OCI-LY7 (cell line): ENCODE results near the gene AGBL4. TPM values are rescaled to one million over a fixed set of nuclear protein-coding genes. Genes with fewer than 3 reads are reported as not detected.

Experiments
- BruUV-seq: library from RNA; stranded (reverse); fragments of 400-500 nt; replicated peaks from 2 replicates; lab custom pipeline; 2021; lab: Mats Ljungman, UMichigan
- CTCF ChIA-PET: fragments of 300-600 bp; sonication (Branson Sonifier 250); formaldehyde crosslinking; loops from one replicate; lab custom pipeline; 2022; ENCODE audit warnings: antibody characterized with exemption; ENCODE audit not compliant: unreplicated experiment; lab: Charles Lee
- POLR2A ChIA-PET: fragments of 300-600 bp; sonication (Branson Sonifier 250); formaldehyde crosslinking; loops from one replicate; lab custom pipeline; 2022; ENCODE audit warnings: antibody characterized with exemption; lab: Charles Lee
- DNase-seq: peaks from one replicate; pipeline ENCODE4 v3.0.0-alpha.2; 2015; ENCODE audit warnings: low spot score
- H2AFZ ChIP-seq: fragments of 200-600 bp; sonication (generic), shearing (Covaris generic); 2 replicates; pipeline ENCODE4 v1.6.1; 2014; ENCODE audit warnings: mild to moderate bottlenecking, antibody characterized with exemption, low read length, moderate library complexity
- H3K27ac ChIP-seq: fragments of 200-600 bp; sonication (generic); 2 replicates; pipeline ENCODE4 v1.5.1; 2014; ENCODE audit warnings: mixed run types, low read depth, mild to moderate bottlenecking, moderate library complexity, low read length, inconsistent platforms; ENCODE audit not compliant: poor library complexity, severe bottlenecking
- H3K36me3 ChIP-seq: fragments of 200-600 bp; sonication (generic); 2 replicates; pipeline ENCODE4 v1.6.1; 2014; ENCODE audit warnings: mild to moderate bottlenecking, antibody characterized with exemption, low read length, moderate library complexity, mixed read lengths; ENCODE audit not compliant: insufficient read depth
- H3K4me1 ChIP-seq: fragments of 200-600 bp; sonication (generic); 2 replicates; pipeline ENCODE4 v1.5.1; 2014; ENCODE audit warnings: mild to moderate bottlenecking, low read length; ENCODE audit not compliant: insufficient read depth, poor library complexity, severe bottlenecking
- H3K4me2 ChIP-seq: fragments of 200-600 bp; sonication (generic); 2 replicates; pipeline ENCODE4 v1.6.1; 2014; ENCODE audit warnings: mild to moderate bottlenecking, low read length
- H3K4me3 ChIP-seq: fragments of 200-600 bp; sonication (generic); 2 replicates; pipeline ENCODE4 v1.5.1; 2014; ENCODE audit warnings: mild to moderate bottlenecking, low read depth, low read length; ENCODE audit not compliant: poor library complexity, severe bottlenecking
- H3K79me2 ChIP-seq: fragments of 200-600 bp; sonication (generic); 2 replicates; pipeline ENCODE4 v1.6.1; 2016; ENCODE audit warnings: low read depth, mild to moderate bottlenecking, low read length, moderate library complexity, mixed read lengths; ENCODE audit not compliant: insufficient read depth
- H3K9me2 ChIP-seq: fragments of 200-600 bp; sonication (generic); 2 replicates; pipeline ENCODE4 v1.6.1; 2016; ENCODE audit warnings: mild to moderate bottlenecking, low read length, mixed read lengths; ENCODE audit not compliant: insufficient read depth
- H3K9me3 ChIP-seq: fragments of 200-600 bp; sonication (generic); 2 replicates; pipeline ENCODE4 v1.6.1; 2014; ENCODE audit warnings: mild to moderate bottlenecking, mixed run types, low read length, mixed read lengths
- H4K20me1 ChIP-seq: fragments of 200-600 bp; sonication (generic); 2 replicates; pipeline ENCODE4 v1.6.1; 2014; ENCODE audit warnings: mild to moderate bottlenecking, antibody characterized with exemption, low read length, moderate library complexity, mixed read lengths; ENCODE audit not compliant: insufficient read depth
- CTCF ChIP-seq: fragments of 200-600 bp; sonication (generic); conservative IDR thresholded peaks from 2 replicates; pipeline ENCODE4 v1.5.1; 2014; ENCODE audit warnings: mild to moderate bottlenecking, antibody characterized with exemption, low read length, moderate library complexity, mixed read lengths
- EZH2phosphoT487 ChIP-seq: fragments of 200-600 bp; sonication (generic); IDR thresholded peaks from 2 replicates; pipeline ENCODE4 v1.6.1; 2018; ENCODE audit warnings: low read depth, borderline replicate concordance, mild to moderate bottlenecking, mixed run types, antibody characterized with exemption, low read length, moderate library complexity, mixed read lengths
- intact Hi-C: fragments of 100-400 bp; cut with micrococcal nuclease; formaldehyde crosslinking; loops from one replicate; pipeline ENCODE4 v1.10.0; 2022; ENCODE audit not compliant: unreplicated experiment
- total RNA-seq, 2 experiments: library from RNA; depleted of rRNA in 1 of 2; stranded (reverse); fragments of >200 nt in 1 of 2; shearing (Covaris generic) in 1 of 2; gene quantifications; 2 replicates each; pipeline ENCODE4 v1.2.3, GENCODE V29; 2014 to 2022

AGBL4 gene
- total RNA-seq, 2 experiments from 2014 or later, result not detected

GRCh38 chr1:48794816-48795215 is 1228.9 kb downstream of the AGBL4 start:
- intact Hi-C loops, result no loop called here
- Histone ChIP-seq H3K9me3 (no peaks in the 10 kb centered on the region), H3K79me2 (no peaks in the 10 kb centered on the region), H3K36me3 (no peaks in the 10 kb centered on the region), H2AFZ (no peak overlapping the region), H3K4me1 (peaks cover 52% of the 10 kb centered on the region), H3K4me3 (no peak overlapping the region), H4K20me1 (no peaks in the 10 kb centered on the region), H3K9me2 (no peaks in the 10 kb centered on the region), H3K4me2 (peak overlapping the region; percentile 76), H3K27ac (no peak overlapping the region)
- no TSS peak for BruUV-seq
- no peak for TF ChIP-seq CTCF
- no peak for TF ChIP-seq EZH2phosphoT487
- CTCF ChIA-PET, result no interaction called here
- DNase-seq, result no peak
- POLR2A ChIA-PET, result interaction anchor here (0.9 kb wide), 1 partner anchor 126 kb away, joined by 3 read pairs; no protein-coding TSS in a partner anchor

GRCh38 chr1:48793863-48794262 is 1229.9 kb downstream of the AGBL4 start:
- Histone ChIP-seq H3K4me2 (peak overlapping the region; percentile 76), H3K27ac (peak overlapping the region; percentile 37), H3K9me2 (no peaks in the 10 kb centered on the region), H3K9me3 (no peaks in the 10 kb centered on the region), H3K36me3 (no peaks in the 10 kb centered on the region), H4K20me1 (no peaks in the 10 kb centered on the region), H2AFZ (no peak overlapping the region), H3K4me1 (peaks cover 56% of the 10 kb centered on the region), H3K79me2 (no peaks in the 10 kb centered on the region), H3K4me3 (peak overlapping the region; percentile 36)
- POLR2A ChIA-PET, result no interaction called here
- peak; percentile 81 for DNase-seq
- CTCF ChIA-PET, result no interaction called here
- intact Hi-C loops, result no loop called here
- no TSS peak for BruUV-seq
- TF ChIP-seq CTCF (no peak), EZH2phosphoT487 (no peak)

GRCh38 chr1:48792961-48793360 is 1230.8 kb downstream of the AGBL4 start:
- no peaks in the 10 kb centered on the region for H4K20me1 ChIP-seq
- H3K79me2 ChIP-seq, result no peaks in the 10 kb centered on the region
- H3K4me1 ChIP-seq, result peaks cover 56% of the 10 kb centered on the region
- TF ChIP-seq EZH2phosphoT487, result no peak
- TF ChIP-seq CTCF, result no peak
- no peak overlapping the region for H3K27ac ChIP-seq
- no TSS peak for BruUV-seq
- POLR2A ChIA-PET, result no interaction called here
- no peak for DNase-seq
- H2AFZ ChIP-seq, result no peak overlapping the region
- H3K9me2 ChIP-seq, result no peaks in the 10 kb centered on the region
- H3K36me3 ChIP-seq, result no peaks in the 10 kb centered on the region
- peak overlapping the region; percentile 76 for H3K4me2 ChIP-seq
- CTCF ChIA-PET, result no interaction called here
- intact Hi-C loops, result no loop called here
- no peak overlapping the region for H3K4me3 ChIP-seq
- H3K9me3 ChIP-seq, result no peaks in the 10 kb centered on the region
